Measurements from ENCODE around the gene ORMDL2. TPM values are rescaled to one million over a fixed set of nuclear protein-coding genes. Genes with fewer than 3 reads are reported as not detected.
A peak's percentile ranks its signal among the peaks of the same experiment; 100 is the strongest.
"Not testable (repeated sequence)": the region's sequence is repeated elsewhere in the genome, so short reads cannot be mapped to it uniquely, and the experiment has no call there.

ORMDL2 gene
- total RNA-seq, 6 donors from 2014 or later, result 9.4 to 62.9 (median 20.2) TPM

GRCh38 chr12:55850893-55851292 is 33.1 kb downstream of the ORMDL2 start:
- H3K27ac ChIP-seq, result no peak overlapping the region
- H3K27me3 ChIP-seq, result no peaks in the 10 kb centered on the region
- H3K9me3 ChIP-seq, result no peaks in the 10 kb centered on the region
- no peak overlapping the region for H3K4me3 ChIP-seq
- peaks cover 9 to 19% (median 16%) of the 10 kb centered on the region in 4 donors for H3K4me1 ChIP-seq
- ATAC-seq (ENCODE audit: low FRiP score in 2 of 2) (no peak), DNase-seq (no peak)
- WGBS, 2 donors, result 66 to 70% methylated on average over 3 of the region's 3 CpGs
- TF ChIP-seq, protein P1, sequence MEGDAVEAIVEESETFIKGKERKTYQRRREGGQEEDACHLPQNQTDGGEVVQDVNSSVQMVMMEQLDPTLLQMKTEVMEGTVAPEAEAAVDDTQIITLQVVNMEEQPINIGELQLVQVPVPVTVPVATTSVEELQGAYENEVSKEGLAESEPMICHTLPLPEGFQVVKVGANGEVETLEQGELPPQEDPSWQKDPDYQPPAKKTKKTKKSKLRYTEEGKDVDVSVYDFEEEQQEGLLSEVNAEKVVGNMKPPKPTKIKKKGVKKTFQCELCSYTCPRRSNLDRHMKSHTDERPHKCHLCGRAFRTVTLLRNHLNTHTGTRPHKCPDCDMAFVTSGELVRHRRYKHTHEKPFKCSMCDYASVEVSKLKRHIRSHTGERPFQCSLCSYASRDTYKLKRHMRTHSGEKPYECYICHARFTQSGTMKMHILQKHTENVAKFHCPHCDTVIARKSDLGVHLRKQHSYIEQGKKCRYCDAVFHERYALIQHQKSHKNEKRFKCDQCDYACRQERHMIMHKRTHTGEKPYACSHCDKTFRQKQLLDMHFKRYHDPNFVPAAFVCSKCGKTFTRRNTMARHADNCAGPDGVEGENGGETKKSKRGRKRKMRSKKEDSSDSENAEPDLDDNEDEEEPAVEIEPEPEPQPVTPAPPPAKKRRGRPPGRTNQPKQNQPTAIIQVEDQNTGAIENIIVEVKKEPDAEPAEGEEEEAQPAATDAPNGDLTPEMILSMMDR (IDR thresholded peaks at IDR 0.05), result no peak
- no peak for TF ChIP-seq EP300 (IDR thresholded peaks at IDR 0.05)
- no peak for TF ChIP-seq POLR2A (IDR thresholded peaks at IDR 0.05)
- TF ChIP-seq POLR2AphosphoS5 (IDR thresholded peaks at IDR 0.05), result no peak
- no peaks in the 10 kb centered on the region for H3K36me3 ChIP-seq

DNA sequence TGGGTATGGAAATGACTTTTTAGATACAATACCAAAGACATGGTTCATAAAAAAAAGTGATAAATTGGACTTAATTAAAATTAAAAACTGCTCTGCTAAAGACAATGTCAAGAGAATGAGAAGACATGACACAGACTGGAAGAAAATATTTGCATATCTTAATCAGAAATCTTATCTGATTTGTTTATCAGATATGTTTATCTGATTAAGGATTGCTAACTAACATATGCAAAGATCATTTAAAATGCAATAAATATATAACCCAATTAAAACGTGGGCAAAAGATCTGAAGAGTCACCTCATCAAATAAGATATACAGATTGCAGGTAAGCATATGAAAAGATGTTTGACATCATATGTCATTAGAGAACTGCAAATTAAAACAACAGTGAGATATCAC is 34.9 kb downstream of the ORMDL2 start:
- H3K27me3 ChIP-seq, result no peaks in the 10 kb centered on the region
- DNase-seq, result no peak

GRCh38 chr12:55861396-55861795 is 43.6 kb downstream of the ORMDL2 start:
- peaks cover 0 to 7% (median 2%) of the 10 kb centered on the region in 4 donors for H3K9me3 ChIP-seq
- ATAC-seq (ENCODE audit: low FRiP score in 2 of 2) (no peak), DNase-seq (no peak)
- WGBS, 2 donors, result 87 to 92% methylated on average over 8 of the region's 8 CpGs
- no peaks in the 10 kb centered on the region for H3K36me3 ChIP-seq
- H3K4me1 ChIP-seq, result no peaks in the 10 kb centered on the region
- H3K27ac ChIP-seq, result no peak overlapping the region
- no peaks in the 10 kb centered on the region for H3K27me3 ChIP-seq
- no peak for TF ChIP-seq EP300 (IDR thresholded peaks at IDR 0.05)
- no peak overlapping the region for H3K4me3 ChIP-seq

More for the DNA sequence above, 34.9 kb downstream of the ORMDL2 start:
- H3K27ac ChIP-seq, result no peak overlapping the region
- no peak for ATAC-seq (ENCODE audit: low FRiP score in 2 of 2)
- H3K4me3 ChIP-seq, result no peak overlapping the region
- H3K4me1 ChIP-seq, result peaks cover 4 to 9% (median 6%) of the 10 kb centered on the region in 4 donors
- no peaks in the 10 kb centered on the region for H3K36me3 ChIP-seq
- 38 to 63% methylated on average over 1 of the region's 1 CpG for WGBS, 2 donors
- TF ChIP-seq, protein P1 (IDR thresholded peaks at IDR 0.05), result no peak
- no peak for TF ChIP-seq POLR2AphosphoS5 (IDR thresholded peaks at IDR 0.05)
- H3K9me3 ChIP-seq, result no peaks in the 10 kb centered on the region

GRCh38 chr12:55861871-55862270 is 44.0 kb downstream of the ORMDL2 start:
- no peak for DNase-seq
- no peaks in the 10 kb centered on the region for H3K36me3 ChIP-seq
- H3K27ac ChIP-seq, result no peak overlapping the region
- no peaks in the 10 kb centered on the region for H3K4me1 ChIP-seq
- WGBS, 2 donors, result 68 to 78% methylated on average over 3 of the region's 3 CpGs
- ATAC-seq (ENCODE audit: low FRiP score in 2 of 2), result no peak
- no peak overlapping the region for H3K4me3 ChIP-seq
- H3K9me3 ChIP-seq, result peaks cover 0 to 7% (median 2%) of the 10 kb centered on the region in 4 donors
- TF ChIP-seq, protein P1 (IDR thresholded peaks at IDR 0.05), result no peak
- no peak for TF ChIP-seq EP300 (IDR thresholded peaks at IDR 0.05)
- TF ChIP-seq POLR2A (IDR thresholded peaks at IDR 0.05), result no peak
- no peak for TF ChIP-seq POLR2AphosphoS5 (IDR thresholded peaks at IDR 0.05)
- H3K27me3 ChIP-seq, result no peaks in the 10 kb centered on the region

- no peaks in the 10 kb centered on the region for H3K27me3 ChIP-seq
- no peak for TF ChIP-seq POLR2A (IDR thresholded peaks at IDR 0.05)
- no peak for TF ChIP-seq EP300 (IDR thresholded peaks at IDR 0.05)
- no peak for TF ChIP-seq POLR2AphosphoS5 (IDR thresholded peaks at IDR 0.05)
- TF ChIP-seq, protein P1 (IDR thresholded peaks at IDR 0.05), result no peak
- DNase-seq, result no peak
- H3K4me1 ChIP-seq, result no peaks in the 10 kb centered on the region
- ATAC-seq (ENCODE audit: low FRiP score in 2 of 2), result no peak
- no peak overlapping the region for H3K27ac ChIP-seq
- H3K36me3 ChIP-seq, result no peaks in the 10 kb centered on the region
- H3K9me3 ChIP-seq, result peaks cover 0 to 7% (median 2%) of the 10 kb centered on the region in 4 donors
- H3K4me3 ChIP-seq, result no peak overlapping the region
Observed at GRCh38 chr12:55862286-55862685, 44.4 kb downstream of the ORMDL2 start.

- H3K4me1 ChIP-seq; H3K27me3 ChIP-seq; H3K27ac ChIP-seq; ATAC-seq (ENCODE audit: low FRiP score in 2 of 2); H3K9me3 ChIP-seq; H3K4me3 ChIP-seq; H3K36me3 ChIP-seq: not testable (repeated sequence)
- peak in 1 of 2 donors; percentile 43 for DNase-seq
- WGBS, 2 donors, result 95 to 98% methylated on average over 13 of the region's 13 CpGs
Observed at GRCh38 chr12:55862931-55863330, 45.1 kb downstream of the ORMDL2 start.

Measured in upper lobe of left lung (tissue), 6 donors.